HG03571 (cell line): Measurements from ENCODE around the gene NMUR1.

ENCODE experiments used
- ATAC-seq: cut with Tn5 transposase; IDR thresholded peaks from one replicate; pipeline ENCODE4 v1.9.1; 2021; ENCODE audit not compliant: unreplicated experiment

NMUR1 gene

DNA sequence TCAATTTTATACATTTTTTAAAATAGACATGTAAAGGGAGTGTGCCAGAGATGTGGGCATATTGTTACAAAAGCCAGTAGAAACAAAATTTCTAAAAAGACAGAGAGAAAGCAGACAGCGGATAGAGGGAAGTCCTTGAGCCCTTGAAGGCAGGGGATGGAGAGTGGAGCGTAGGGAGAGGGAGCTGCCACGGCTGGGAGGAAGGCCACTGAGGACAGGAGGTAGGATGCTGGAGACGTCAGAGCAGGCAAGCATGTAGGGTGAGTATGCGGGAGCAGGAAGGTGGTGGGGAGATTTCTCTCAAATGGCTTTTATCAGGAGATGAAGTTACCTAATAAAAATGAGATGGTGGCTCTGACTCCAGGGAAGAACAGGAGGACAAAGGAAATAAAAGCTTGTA lies 41.9 kb downstream of the NMUR1 start:
- ATAC-seq, result no peak

DNA sequence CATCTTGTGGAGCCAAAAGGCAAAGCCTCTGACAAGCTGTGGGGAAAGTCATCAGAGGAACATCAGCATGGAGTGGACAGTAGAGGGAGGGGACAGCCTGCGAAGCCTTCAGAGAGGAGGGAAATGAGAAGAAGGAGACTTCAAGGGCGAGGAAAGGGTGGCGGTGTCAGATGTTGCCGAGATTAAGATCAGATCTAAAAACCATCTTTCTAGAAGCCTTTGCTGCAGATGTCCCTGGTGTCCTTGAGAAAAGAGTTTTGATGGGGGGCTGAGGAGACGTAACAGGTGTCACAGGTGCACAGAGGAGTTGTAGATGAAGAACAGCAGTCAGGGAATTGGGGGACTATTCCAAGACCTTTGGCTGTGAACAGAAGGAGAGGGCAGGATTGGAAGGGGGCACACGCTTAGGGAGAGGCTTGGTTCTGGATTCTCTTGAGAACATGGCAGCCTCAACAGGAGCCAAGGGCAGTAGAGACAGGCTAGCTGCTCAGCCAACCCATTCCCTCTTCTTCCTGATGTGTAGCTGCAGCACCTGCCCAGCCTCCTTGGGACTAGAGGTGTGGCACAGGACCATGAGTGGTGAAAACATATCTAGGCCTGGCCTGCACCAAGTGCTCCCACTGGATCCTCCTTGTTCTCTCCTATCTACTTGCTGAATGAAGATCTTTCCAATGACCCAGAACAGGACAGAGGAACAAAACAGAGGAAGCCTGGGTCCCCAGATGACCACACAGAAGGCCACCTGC lies 43.2 kb downstream of the NMUR1 start:
- no peak for ATAC-seq

DNA sequence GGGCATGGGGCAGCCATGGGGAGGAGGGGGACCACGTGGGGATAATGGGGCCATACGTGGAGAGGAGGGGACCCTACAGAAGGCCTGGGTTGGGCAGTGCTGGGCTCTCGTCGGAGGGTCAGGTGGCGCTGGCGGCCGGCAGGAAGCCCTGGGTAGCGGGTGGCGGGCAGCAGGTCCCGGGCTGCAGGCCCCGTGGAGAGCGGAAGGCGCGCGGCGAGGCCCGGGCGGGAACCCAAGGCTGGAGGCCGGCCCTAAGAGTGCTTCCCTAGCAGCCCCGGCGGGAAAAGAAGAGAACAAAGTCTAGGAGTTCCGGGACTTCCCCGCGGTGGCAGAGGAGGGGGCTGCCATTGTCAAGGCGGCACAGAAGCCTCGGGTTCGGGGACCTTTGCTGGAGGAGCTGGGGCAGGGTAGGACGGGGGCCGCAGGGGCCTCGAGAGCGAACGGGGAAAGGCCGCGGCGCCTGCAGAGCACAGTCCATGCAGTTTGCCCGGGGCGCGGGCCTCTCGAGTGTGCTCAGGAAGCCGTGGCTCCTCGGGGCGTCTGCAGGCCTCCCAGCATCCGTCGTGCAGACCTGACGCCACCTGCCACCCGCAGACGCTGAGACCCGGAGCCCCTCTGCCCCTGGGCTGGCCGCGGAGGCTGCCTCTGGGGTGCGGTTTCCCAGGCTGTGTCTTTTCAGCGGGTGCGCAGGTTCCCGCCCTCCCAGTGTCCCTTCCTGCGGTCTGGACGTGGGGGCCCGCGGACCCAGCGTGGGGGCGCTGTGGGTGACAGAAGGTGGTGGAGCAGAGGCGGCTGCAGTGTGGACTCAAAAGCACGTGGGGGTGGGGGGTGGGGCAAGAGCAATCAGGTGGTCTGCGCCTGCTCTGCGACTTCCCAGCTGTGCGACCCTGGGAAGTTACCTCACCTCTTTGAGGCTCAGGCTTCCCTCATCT lies 46.6 kb downstream of the NMUR1 start:
- no peak for ATAC-seq

DNA sequence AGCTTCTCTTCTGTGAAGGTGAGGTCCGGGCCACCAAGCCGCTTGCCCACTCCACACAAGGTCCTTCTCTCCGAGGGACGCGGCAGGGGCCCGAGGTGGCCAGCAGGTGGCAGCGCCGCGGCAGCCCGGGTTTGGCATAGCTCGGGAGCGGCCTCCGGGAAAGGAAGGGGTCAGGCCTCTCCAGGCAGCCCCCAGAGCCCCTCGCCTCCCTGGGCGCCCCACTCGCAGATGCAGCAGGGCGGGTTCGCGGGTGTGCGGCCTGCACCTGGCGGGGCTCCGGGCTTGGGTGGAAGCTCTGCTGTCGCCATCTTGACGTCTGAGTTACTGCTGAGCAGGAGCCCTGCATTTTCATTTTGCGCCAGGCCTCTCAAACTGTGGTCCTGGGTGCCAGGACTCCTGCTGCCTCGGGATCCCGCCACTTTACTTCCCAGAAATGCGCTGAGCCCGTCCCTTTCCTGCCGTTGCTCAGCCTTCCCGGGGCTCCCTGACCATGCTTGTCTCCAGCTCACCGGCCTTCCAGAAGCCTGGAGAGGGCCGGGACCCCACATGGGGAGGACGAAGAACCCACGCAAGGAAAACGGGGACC lies 47.3 kb downstream of the NMUR1 start:
- ATAC-seq, result no peak

DNA sequence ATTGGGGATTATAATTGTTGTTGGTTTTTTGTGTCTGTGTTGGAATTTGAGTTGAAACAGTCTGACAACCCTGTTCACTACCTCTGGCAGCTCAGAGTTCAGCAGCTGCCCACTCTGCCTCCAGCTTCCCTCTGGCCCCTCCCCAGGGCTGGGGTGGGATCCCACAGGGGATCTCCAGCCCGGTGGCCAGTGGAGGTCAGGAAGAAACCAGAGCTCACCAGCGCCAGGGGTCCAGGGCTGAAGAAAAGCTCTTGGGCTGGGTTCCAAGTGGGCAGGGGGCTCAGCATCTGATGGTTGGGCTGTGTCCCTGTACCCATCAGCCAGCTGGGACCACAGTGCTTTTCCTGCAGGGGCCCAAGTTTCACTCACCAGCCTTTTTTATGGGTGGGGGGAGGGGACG lies 49.5 kb downstream of the NMUR1 start:
- ATAC-seq, result no peak

DNA sequence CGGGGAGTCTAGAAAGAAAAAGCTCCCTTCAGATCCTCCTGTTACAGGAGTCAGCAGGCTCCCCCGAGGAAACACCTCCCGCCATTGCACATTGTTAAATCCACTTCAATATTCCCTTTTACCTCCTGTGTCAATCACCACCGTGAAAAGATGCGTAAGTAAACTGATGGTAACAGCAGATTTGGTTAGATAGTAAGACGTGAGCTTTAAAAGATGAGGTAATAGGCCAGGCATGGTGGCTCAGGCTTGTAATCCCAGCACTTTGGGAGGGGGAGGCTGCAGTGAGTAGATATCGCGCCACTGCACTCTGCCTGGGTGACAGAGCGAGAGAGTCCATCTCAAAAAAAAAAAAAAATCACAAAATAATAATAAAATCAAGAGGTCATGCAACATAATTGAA lies 50.8 kb downstream of the NMUR1 start:
- ATAC-seq, result no peak

DNA sequence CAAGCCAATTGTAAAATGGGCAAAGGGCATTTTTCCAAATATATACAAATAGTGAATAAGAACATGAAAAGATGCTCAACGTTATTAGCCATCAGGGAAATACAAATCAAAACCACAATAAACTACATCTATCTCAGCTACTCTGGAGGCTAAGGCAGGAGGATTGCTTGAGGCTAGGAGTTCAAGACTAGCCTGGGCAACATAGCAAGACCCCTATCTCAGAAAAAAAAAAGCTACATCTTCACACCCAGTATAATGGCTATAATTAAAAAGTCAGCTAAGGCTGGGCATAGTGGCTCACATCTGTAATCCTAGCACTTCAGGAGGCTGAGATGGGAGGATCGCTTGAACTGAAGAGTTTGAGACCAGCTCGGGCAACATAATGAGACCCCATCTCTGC lies 53.3 kb downstream of the NMUR1 start:
- ATAC-seq, result no peak

DNA sequence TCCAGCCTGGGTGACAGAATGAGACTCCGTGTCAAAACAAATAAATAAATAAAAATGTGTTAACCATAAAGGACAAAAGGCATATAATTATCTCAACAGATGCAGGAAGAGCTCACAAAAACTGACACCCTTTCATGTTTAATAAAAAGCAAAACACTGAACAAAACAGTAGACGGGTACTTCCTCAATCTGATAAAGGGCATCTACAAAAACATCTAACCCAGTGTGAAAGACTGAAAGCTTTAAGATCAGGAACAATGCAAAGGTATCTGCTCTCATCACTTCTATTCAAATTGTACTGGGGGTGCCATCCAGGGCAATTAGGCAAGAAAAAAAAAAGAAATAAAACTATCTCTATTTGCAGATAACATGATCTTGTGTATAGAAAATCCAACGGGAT lies 54.3 kb downstream of the NMUR1 start:
- no peak for ATAC-seq
